Activated naive CD8-positive, alpha-beta T cell treated with anti-CD3 and anti-CD28 coated beads, Interleukin-2, amount 50 U/mL, for 24 hours (primary cell): ENCODE results near the gene NCOA6.

Experiments used
- ATAC-seq: fragments of 150-1000 bp; cut with Tn5 transposase; one replicate; pipeline ENCODE4 v1.10.0; 2021
- DNase-seq: peaks from one replicate; pipeline ENCODE4 v3.0.0; 2021
- H3K27ac Mint-ChIP-seq: one replicate; pipeline ENCODE4 v1.8.0; 2021; ENCODE audit warnings: mild to moderate bottlenecking, mixed read lengths
- H3K27me3 Mint-ChIP-seq: one replicate; pipeline ENCODE4 v1.8.0; 2021; ENCODE audit warnings: mixed read lengths
- H3K36me3 Mint-ChIP-seq: one replicate; pipeline ENCODE4 v1.8.0; 2021; ENCODE audit warnings: low read depth, mixed read lengths
- H3K4me1 Mint-ChIP-seq: one replicate; pipeline ENCODE4 v1.8.0; 2021; ENCODE audit warnings: mixed read lengths
- H3K4me3 Mint-ChIP-seq: one replicate; pipeline ENCODE4 v1.8.0; 2021; ENCODE audit warnings: mild to moderate bottlenecking, moderate library complexity, mixed read lengths
- H3K9me3 Mint-ChIP-seq: one replicate; pipeline ENCODE4 v1.8.0; 2021; ENCODE audit warnings: mixed read lengths

The NCOA6 gene

DNA sequence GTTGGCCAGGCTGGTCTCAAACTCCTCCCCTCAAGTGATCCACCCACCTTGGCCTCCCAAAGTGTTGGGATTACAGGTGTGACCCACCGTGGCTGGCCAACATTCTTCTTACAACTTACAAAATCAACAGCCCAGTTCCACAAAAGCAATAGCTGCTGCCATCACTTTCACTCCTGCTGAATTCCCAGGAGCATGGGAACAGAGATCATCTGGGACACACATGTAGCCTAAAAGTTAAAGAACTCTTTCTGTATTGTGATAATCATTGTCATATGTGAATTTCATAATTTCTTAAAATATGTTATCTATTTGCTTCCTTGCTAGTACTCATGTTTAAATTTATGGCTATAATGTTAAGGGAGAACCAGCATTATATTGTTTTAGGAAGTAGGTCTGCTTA lies 51.7 kb downstream of the NCOA6 start:
- Mint-ChIP-seq H3K27me3 (no peaks in the 10 kb centered on the region), H3K4me1 (peaks cover 1% of the 10 kb centered on the region), H3K36me3 (peaks cover 22% of the 10 kb centered on the region), H3K9me3 (no peaks in the 10 kb centered on the region), H3K4me3 (no peak overlapping the region), H3K27ac (no peak overlapping the region)
- ATAC-seq = no peak
- no peak for DNase-seq

DNA sequence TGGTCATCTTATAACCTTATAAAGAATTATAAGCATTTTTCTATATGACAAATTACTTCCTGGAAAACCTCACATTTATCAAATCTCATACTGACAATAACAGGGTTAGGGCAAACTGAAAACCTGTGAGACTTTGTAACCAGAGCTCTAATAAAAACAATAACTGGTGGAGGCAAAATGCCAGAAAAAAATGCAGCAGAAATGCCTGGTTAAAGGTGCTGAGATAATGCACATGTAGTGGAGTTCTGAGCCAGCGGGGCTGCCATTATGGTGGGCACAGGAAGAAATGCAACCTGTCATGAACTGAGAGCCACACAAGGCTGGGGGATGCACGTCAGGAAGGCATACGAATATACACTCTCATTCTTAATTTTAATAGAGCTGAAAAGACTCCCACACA lies 53.0 kb downstream of the NCOA6 start:
- Mint-ChIP-seq H3K4me3 (no peak overlapping the region), H3K27ac (no peak overlapping the region), H3K27me3 (no peaks in the 10 kb centered on the region)

DNA sequence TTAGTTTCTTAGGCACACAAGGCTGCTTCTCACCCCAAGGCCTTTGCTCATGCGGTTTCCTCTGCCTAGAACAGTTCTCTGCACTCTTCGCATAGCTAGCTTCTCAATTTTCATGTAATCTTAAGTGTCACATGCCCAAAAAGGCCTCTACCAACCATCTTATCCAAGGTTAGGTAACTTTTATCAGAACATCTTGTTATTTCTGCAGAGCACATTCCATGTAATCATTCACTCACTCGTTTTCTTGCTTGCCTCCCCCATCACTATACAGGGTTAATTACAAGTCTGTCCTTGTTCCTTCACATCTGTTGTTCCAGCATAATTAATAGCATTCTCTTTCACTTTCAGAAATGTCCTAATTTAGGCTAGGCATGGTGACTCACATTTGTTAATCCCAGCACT lies 53.8 kb downstream of the NCOA6 start:
- H3K4me3 Mint-ChIP-seq = no peak overlapping the region
- ATAC-seq (no peak), DNase-seq (no peak)
- H3K9me3 Mint-ChIP-seq = no peaks in the 10 kb centered on the region
- no peak overlapping the region for H3K27ac Mint-ChIP-seq
- H3K4me1 Mint-ChIP-seq = no peaks in the 10 kb centered on the region
- peaks cover 24% of the 10 kb centered on the region for H3K36me3 Mint-ChIP-seq
- H3K27me3 Mint-ChIP-seq = no peaks in the 10 kb centered on the region

More for the DNA sequence above, 53.0 kb downstream of the NCOA6 start:
- DNase-seq (no peak), ATAC-seq (no peak)
- Mint-ChIP-seq H3K36me3 (peaks cover 24% of the 10 kb centered on the region), H3K4me1 (no peaks in the 10 kb centered on the region), H3K9me3 (no peaks in the 10 kb centered on the region)

DNA sequence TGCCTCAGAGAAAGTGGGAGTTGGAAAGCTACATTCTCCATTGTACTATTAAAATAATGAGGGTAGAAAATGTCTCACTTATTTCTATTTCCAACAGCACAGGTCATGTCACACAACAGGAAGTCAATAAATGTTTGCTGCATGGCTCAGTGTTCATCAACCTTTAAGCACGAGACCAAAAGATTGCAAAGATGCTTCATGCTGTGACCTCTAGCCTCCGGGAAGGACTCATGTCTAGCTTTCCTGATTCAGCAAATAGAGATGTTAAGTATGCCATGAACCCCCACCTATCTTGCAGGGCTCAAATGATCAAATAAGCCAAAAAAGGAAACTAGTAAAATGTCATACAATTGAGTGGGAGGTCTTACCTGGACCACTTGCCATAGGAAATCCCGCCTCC lies 57.4 kb downstream of the NCOA6 start:
- Mint-ChIP-seq H3K9me3 (no peaks in the 10 kb centered on the region), H3K4me3 (no peak overlapping the region), H3K27ac (no peak overlapping the region), H3K27me3 (no peaks in the 10 kb centered on the region), H3K4me1 (no peaks in the 10 kb centered on the region), H3K36me3 (peaks cover 16% of the 10 kb centered on the region)
- ATAC-seq (no peak), DNase-seq (no peak)

DNA sequence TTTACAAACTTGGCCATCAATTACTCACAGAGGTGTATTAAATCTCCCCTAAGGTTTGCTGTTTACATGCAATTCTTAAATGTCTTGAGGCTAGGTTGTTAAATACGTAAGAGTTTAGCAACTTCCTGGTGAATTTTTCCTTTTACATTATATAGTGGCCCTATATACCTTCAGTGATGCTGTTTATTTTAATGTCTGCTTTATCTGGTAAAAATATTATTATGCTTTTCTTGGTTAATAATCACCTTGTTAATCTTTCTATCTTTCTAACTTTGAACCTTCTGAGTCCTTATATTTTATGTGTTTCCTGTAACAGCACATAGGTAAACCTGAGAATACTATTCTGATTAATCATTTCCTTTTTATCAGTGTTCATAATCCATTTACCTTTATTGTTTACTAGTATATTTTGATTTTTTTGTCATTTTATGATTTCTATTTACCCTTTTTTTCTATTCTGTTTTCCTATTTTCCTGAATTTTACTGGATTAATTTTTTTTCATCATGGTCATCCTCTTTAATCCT lies 63.4 kb downstream of the NCOA6 start:
- no peaks in the 10 kb centered on the region for H3K4me1 Mint-ChIP-seq
- no peak overlapping the region for H3K4me3 Mint-ChIP-seq
- DNase-seq (no peak), ATAC-seq (no peak)
- no peaks in the 10 kb centered on the region for H3K9me3 Mint-ChIP-seq
- peaks cover 23% of the 10 kb centered on the region for H3K36me3 Mint-ChIP-seq
- no peak overlapping the region for H3K27ac Mint-ChIP-seq
- no peaks in the 10 kb centered on the region for H3K27me3 Mint-ChIP-seq

DNA sequence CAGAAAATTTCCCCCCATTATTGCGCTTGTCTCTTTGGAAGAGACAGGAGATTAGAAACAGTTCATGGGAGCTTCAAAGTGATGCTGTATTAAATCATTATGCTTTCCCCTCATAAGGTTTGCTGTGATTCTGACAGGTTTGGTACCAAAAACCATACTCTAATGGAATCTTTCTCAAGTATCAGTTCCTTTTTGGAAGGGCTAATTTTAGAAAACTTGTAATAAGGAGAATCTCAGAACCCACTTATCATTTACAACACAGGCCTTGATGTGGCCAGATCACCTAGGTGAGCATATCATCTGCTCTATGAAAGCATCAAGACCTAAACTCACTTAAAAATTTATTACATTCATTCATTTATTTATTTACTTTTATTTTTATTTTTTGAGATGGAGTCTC lies 70.1 kb downstream of the NCOA6 start:
- Mint-ChIP-seq H3K27me3 (no peaks in the 10 kb centered on the region), H3K36me3 (peaks cover 30% of the 10 kb centered on the region), H3K9me3 (no peaks in the 10 kb centered on the region), H3K27ac (no peak overlapping the region), H3K4me1 (peaks cover 2% of the 10 kb centered on the region), H3K4me3 (no peak overlapping the region)
- ATAC-seq = no peak
- DNase-seq = no peak

DNA sequence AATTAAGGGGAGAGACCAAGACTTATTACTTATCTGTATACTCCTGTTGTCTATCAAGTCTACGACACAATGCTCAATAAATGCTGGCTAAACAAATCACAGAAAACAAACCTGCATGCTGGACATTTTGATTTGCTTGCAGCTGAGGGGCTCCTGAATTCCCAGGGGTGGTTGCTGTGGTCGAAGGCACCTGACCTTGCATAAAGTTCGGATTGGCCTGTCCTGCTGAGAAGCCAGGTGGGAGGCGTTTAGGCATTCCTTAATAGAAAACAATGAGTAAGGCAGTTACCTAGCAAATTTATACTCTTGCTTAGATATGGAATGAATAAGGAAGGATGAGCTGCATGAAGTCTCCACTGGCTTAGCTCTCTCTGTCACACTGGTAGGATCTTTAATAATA lies 70.8 kb downstream of the NCOA6 start:
- H3K4me1 Mint-ChIP-seq = peaks cover 2% of the 10 kb centered on the region
- DNase-seq (no peak), ATAC-seq (no peak)
- H3K4me3 Mint-ChIP-seq = no peak overlapping the region
- H3K9me3 Mint-ChIP-seq = no peaks in the 10 kb centered on the region
- no peak overlapping the region for H3K27ac Mint-ChIP-seq
- H3K36me3 Mint-ChIP-seq = peaks cover 31% of the 10 kb centered on the region
- no peaks in the 10 kb centered on the region for H3K27me3 Mint-ChIP-seq

DNA sequence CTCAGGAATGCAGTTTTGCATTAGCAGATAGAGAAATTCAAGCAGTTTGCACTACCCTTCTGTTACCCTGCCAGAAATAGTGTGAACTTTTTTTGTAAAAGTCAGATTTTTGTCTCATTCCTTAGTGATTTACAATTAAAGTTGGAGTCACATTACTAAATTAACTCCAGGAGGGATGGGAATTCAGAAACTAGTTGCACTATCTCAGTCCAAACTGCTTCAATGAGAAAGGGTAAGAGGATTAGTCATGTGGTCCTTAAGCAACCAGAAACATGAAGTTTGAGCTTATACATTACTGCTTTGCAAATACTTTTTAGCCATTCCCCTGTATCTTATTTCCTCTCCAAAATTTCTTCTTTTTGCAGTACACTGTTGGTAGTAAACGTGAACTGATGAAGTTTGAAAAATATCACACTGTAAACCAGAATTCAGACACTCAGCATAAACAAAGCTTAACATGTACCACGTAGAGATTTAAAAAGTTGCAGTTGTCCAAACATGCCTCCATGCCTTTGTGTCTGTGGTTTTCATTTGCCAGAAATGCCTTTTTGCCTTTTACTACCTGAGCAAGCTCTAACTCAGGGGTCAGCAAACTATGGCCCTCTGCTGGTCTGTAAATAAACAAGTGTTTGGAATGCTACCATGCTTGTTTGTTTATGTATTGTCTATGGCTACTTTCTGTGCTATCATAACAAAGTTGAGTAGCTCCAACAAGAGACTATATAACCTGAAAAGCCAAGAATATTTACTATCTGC lies 71.6 kb downstream of the NCOA6 start:
- Mint-ChIP-seq H3K27me3 (no peaks in the 10 kb centered on the region), H3K36me3 (peaks cover 36% of the 10 kb centered on the region), H3K4me3 (no peak overlapping the region), H3K27ac (no peak overlapping the region), H3K4me1 (peaks cover 2% of the 10 kb centered on the region), H3K9me3 (no peaks in the 10 kb centered on the region)
- ATAC-seq (no peak), DNase-seq (no peak)

DNA sequence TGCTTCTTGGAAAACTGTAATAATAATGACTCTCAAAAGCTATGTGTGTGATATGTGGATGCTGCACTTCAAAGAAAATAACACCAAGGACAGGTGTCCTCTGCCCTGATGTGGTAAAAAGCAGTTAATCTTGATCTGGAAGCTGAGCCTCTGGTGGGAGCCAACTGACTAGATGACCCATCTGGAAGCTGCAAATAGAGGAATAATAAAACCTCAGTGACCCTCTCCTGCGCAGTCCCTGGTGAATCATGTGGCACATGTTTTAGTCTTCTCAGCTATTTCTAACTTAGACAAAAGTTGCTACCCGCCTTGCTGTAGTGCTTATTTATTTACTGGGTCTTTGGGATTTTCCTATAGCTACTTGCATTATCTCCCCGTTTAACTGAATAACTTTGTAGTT lies 74.0 kb downstream of the NCOA6 start:
- ATAC-seq (no peak), DNase-seq (no peak)
- H3K4me3 Mint-ChIP-seq = no peak overlapping the region
- H3K4me1 Mint-ChIP-seq = peaks cover 5% of the 10 kb centered on the region
- H3K27ac Mint-ChIP-seq = no peak overlapping the region
- H3K27me3 Mint-ChIP-seq = no peaks in the 10 kb centered on the region
- H3K36me3 Mint-ChIP-seq = peaks cover 29% of the 10 kb centered on the region
- no peaks in the 10 kb centered on the region for H3K9me3 Mint-ChIP-seq

DNA sequence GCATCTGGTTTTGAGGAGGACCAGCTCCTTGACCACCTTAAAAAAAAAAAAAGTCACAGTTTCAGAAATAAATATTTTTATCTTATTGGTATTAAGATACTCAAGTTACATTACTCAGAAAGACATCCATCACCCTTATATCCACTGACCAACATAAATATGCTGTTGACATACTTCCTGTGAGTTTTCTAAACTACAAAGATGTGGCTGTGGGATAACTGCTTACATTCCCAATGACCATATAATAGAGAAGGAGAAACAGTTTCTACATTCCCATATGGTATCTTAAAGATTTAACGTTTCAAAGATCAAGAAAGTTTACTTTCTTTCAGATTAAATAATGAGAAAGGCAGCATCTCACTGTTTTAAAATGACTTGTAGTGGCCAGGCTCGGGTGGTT lies 75.0 kb downstream of the NCOA6 start:
- ATAC-seq (no peak), DNase-seq (no peak)
- H3K4me3 Mint-ChIP-seq = no peak overlapping the region
- peaks cover 31% of the 10 kb centered on the region for H3K36me3 Mint-ChIP-seq
- H3K27me3 Mint-ChIP-seq = no peaks in the 10 kb centered on the region
- no peak overlapping the region for H3K27ac Mint-ChIP-seq
- no peaks in the 10 kb centered on the region for H3K9me3 Mint-ChIP-seq
- H3K4me1 Mint-ChIP-seq = peaks cover 5% of the 10 kb centered on the region

DNA sequence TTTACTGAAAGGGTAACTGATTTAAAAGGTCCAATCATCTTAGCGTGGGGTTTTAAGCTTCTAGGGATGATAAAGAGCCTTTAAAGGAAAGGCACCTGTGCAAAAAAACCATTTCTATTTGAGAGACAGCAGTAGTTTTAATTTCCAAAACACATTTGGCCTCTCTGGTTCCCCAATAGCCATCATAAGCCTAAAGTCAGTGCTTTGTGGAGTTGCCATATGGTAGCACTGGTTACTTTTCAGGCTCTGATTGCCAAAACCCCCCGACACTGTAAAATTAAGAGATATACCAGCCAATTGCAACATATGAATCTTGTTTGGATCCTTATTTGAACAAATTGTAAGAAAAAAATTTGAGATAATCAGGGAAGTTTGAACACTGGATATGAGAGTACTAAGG lies 76.7 kb downstream of the NCOA6 start:
- peaks cover 25% of the 10 kb centered on the region for H3K36me3 Mint-ChIP-seq
- H3K27me3 Mint-ChIP-seq = no peaks in the 10 kb centered on the region

DNA sequence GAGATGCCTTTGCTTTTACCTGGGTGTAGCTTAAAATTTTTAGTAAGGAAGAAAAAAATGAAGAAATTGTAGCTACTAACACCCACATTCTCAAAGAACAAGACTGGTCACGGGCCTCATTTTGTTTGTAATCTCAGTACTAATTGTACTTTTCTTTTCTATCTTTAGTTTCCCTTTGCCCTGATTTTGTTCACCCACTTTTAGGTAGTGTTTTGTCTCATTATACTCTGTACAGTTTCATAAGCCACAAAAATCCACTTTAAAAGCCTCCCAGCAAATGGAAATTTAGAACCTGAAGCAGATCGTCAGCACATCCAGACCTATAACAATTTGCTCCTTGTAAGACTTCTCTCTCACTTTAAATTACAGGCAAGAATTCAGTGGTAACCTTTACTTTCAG lies 78.0 kb downstream of the NCOA6 start:
- DNase-seq (no peak), ATAC-seq (no peak)
- Mint-ChIP-seq H3K4me1 (peaks cover 2% of the 10 kb centered on the region), H3K27me3 (no peaks in the 10 kb centered on the region), H3K4me3 (no peak overlapping the region), H3K9me3 (no peaks in the 10 kb centered on the region), H3K27ac (no peak overlapping the region), H3K36me3 (peaks cover 25% of the 10 kb centered on the region)

More for the DNA sequence above, 76.7 kb downstream of the NCOA6 start:
- Mint-ChIP-seq H3K4me3 (no peak overlapping the region), H3K4me1 (peaks cover 2% of the 10 kb centered on the region), H3K27ac (no peak overlapping the region), H3K9me3 (no peaks in the 10 kb centered on the region)
- ATAC-seq (no peak), DNase-seq (no peak)

DNA sequence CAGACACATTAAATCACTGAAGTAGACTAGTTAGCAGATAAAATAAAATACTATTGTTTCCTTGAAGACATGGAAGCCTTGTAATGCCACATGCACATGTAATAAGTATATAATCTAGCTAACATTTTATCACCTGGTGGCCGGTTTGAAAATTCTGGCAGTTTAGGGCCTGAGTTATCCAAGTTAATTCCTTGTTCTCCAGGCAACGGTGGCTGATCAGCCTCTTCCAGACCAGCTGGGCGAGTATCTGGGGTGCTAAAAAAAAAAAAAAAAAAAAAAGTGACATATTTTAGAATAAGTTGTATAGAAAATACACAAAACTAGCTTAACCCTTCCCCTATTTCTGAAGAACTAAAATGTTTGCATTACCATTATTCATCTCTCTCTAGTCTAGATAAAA lies 78.8 kb downstream of the NCOA6 start:
- DNase-seq (no peak), ATAC-seq (no peak)
- Mint-ChIP-seq H3K27me3 (no peaks in the 10 kb centered on the region), H3K27ac (no peak overlapping the region), H3K4me1 (peaks cover 2% of the 10 kb centered on the region), H3K36me3 (peaks cover 28% of the 10 kb centered on the region), H3K4me3 (no peak overlapping the region), H3K9me3 (no peaks in the 10 kb centered on the region)

DNA sequence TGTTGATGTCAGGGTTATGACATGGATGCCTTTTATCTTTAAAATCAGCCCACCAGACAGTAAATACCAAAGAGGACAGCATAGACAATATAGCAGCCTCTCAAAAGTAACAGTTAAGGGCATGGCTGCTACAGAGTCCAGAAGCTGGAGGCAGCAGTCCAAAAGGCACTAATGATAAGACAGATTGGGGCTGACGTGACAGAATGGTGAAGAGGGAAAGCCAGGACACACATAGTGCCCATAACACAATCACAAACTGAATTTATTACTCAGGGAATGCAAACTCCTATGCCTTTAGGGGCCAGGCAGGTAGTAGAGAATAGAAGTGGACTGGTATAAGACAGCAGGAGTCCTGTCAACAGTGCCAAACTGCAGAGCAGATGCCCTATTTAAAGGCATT lies 80.6 kb downstream of the NCOA6 start:
- no peak for DNase-seq
- Mint-ChIP-seq H3K27ac (no peak overlapping the region), H3K9me3 (no peaks in the 10 kb centered on the region), H3K4me1 (peaks cover 2% of the 10 kb centered on the region), H3K36me3 (peaks cover 21% of the 10 kb centered on the region), H3K4me3 (no peak overlapping the region), H3K27me3 (no peaks in the 10 kb centered on the region)
- ATAC-seq = no peak

DNA sequence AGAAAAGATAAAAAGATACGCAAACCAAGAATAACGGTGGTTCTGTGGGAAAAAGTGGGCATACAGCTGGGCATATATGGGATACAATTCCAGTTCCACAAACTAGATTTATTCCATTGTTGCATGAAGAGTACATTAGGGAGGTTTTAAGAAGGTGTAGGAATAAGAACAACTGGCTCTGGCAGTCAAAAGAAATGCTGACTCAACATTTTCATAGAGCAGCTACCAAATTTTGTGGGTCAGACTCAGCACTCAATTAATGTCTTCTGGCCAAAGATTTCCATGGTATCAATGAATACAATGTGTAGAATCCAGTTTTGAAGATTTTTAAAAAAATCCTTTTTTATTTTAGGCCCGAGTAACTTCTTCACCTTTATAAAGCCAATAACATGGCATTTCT lies 81.1 kb downstream of the NCOA6 start:
- peaks cover 16% of the 10 kb centered on the region for H3K36me3 Mint-ChIP-seq
- H3K4me1 Mint-ChIP-seq = peaks cover 2% of the 10 kb centered on the region
- no peak for ATAC-seq
- no peak overlapping the region for H3K27ac Mint-ChIP-seq
- no peaks in the 10 kb centered on the region for H3K27me3 Mint-ChIP-seq
- no peak for DNase-seq
- H3K9me3 Mint-ChIP-seq = no peaks in the 10 kb centered on the region
- H3K4me3 Mint-ChIP-seq = no peak overlapping the region

DNA sequence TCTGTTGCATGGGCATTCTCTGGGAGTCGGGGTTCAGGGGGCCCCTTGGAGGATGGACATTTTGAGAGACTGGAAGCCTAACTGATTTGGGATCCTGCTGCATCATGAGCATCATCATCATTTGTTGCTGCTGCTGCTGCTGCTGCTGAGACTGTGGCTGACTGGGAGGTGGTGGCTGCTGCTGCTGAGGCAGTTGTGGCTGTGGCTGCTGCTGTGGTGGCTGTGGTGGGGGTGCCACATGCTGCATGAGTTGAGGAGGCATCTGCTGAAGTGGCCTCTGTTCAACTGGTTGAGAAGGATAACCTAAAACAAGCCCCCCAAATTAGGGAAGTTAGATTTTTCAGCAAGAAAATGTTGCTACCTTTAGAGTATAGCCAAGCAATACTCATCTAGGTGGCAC lies 82.4 kb downstream of the NCOA6 start:
- Mint-ChIP-seq H3K36me3 (peaks cover 9% of the 10 kb centered on the region), H3K9me3 (no peaks in the 10 kb centered on the region), H3K27me3 (no peaks in the 10 kb centered on the region), H3K4me3 (no peak overlapping the region), H3K27ac (no peak overlapping the region), H3K4me1 (peaks cover 2% of the 10 kb centered on the region)
- ATAC-seq (no peak), DNase-seq (no peak)
